Measurements from ENCODE around the gene ACAP1.

ACAP1 gene

GRCh38 chr17:7336240-7337175 lies at the start of gene ACAP1:
ACAP1 (plus strand) TSS chr17:7336529; CDS start chr17:7336735, 206 bp downstream.
- DNase-seq = peak; percentile 31 to 35

GRCh38 chr17:7289256-7290032 lies 46.9 kb upstream of the ACAP1 start:
- no peak for DNase-seq

- DNase-seq = no peak
Measured at GRCh38 chr17:7290166-7290565, 46.2 kb upstream of the ACAP1 start.

GRCh38 chr17:7290685-7291084 lies 45.6 kb upstream of the ACAP1 start:
- DNase-seq = no peak

- DNase-seq = no peak
Measured at GRCh38 chr17:7292194-7292593, 44.1 kb upstream of the ACAP1 start.

GRCh38 chr17:7292729-7293128 lies 43.6 kb upstream of the ACAP1 start:
- DNase-seq = no peak

GRCh38 chr17:7293159-7293558 lies 43.2 kb upstream of the ACAP1 start:
- DNase-seq = no peak

GRCh38 chr17:7293816-7294613 lies 42.3 kb upstream of the ACAP1 start:
- DNase-seq = no peak

GRCh38 chr17:7294614-7295153 lies 41.6 kb upstream of the ACAP1 start, which contains the start of gene YBX2:
YBX2 (minus strand) TSS chr17:7294639; CDS start chr17:7294500, 139 bp downstream.
- DNase-seq = no peak

GRCh38 chr17:7295230-7296180 lies 40.8 kb upstream of the ACAP1 start:
- DNase-seq = no peak

- peak; percentile 44 to 52 for DNase-seq
Measured at GRCh38 chr17:7296189-7296861, 40.0 kb upstream of the ACAP1 start.

- DNase-seq = no peak
Measured at GRCh38 chr17:7304179-7304578, 32.1 kb upstream of the ACAP1 start.

- peak; percentile 91 to 94 for DNase-seq
Measured at GRCh38 chr17:7306911-7307685, 29.2 kb upstream of the ACAP1 start, which contains the start of gene EIF5A. EIF5A (plus strand) TSS chr17:7307628; CDS start chr17:7309636, 2,008 bp downstream.

- no peak for DNase-seq
Measured at GRCh38 chr17:7307686-7308624, 28.4 kb upstream of the ACAP1 start.

GRCh38 chr17:7308625-7309433 lies 27.5 kb upstream of the ACAP1 start:
- DNase-seq = peak; percentile 15 to 42

GRCh38 chr17:7309628-7310027 lies 26.7 kb upstream of the ACAP1 start:
- no peak for DNase-seq

- DNase-seq = no peak
Measured at GRCh38 chr17:7311110-7311705, 25.1 kb upstream of the ACAP1 start.

All from AML-193 (cell line).